HEK293 (cell line): ENCODE measurements around the gene LMNA.
A peak's percentile ranks its signal among the peaks of the same experiment; 100 is the strongest.

Experiments used
- CTCF ChIA-PET: fragments of 350-600 bp; formaldehyde crosslinking; extraction: SDS; loops from one replicate; lab custom pipeline; 2021; ENCODE audit warnings: antibody characterized with exemption; lab: Yijun Ruan, JAX
- POLR2A ChIA-PET: fragments of 300-600 bp; formaldehyde crosslinking; extraction: SDS; loops from one replicate; lab custom pipeline; 2020; ENCODE audit warnings: antibody characterized with exemption, inconsistent platforms; lab: Yijun Ruan, JAX
- H3K27ac ChIP-seq: fragments of 200-500 bp; sonication (Bioruptor generic); 2 replicates; pipeline ENCODE4 v1.5.1; 2014; ENCODE audit warnings: low read depth, low read length, control low read depth, inconsistent platforms; ENCODE audit errors: extremely low read depth
- H3K36me3 ChIP-seq, 2 experiments: fragments of 200-500 bp in 1 of 2; sonication (Bioruptor generic) in 1 of 2; 1 replicate in 1 of 2; 2 replicates in 1 of 2; pipeline ENCODE4 v1.5.1; 2014 to 2017; ENCODE audit warnings: inconsistent platforms in 2 of 2, low read length in 2 of 2; ENCODE audit not compliant: control insufficient read depth in 2 of 2, insufficient read depth in 1 of 2
- H3K4me1 ChIP-seq: fragments of 200-500 bp; sonication (Bioruptor generic); 2 replicates; pipeline ENCODE4 v1.5.1; 2014; ENCODE audit warnings: mild to moderate bottlenecking, low read length, inconsistent platforms; ENCODE audit not compliant: control insufficient read depth, insufficient read depth
- H3K4me3 ChIP-seq: 2 replicates; pipeline ENCODE4 v1.5.1; 2011; ENCODE audit warnings: low read depth, mild to moderate bottlenecking, control low read depth, low read length, moderate library complexity
- H3K9me3 ChIP-seq: fragments of 200-500 bp; sonication (Bioruptor generic); 2 replicates; pipeline ENCODE4 v1.5.1; 2014; ENCODE audit warnings: low read depth, low read length, inconsistent platforms; ENCODE audit not compliant: control insufficient read depth, insufficient read depth
- EGR2 ChIP-seq: fragments of 450-650 bp; formaldehyde crosslinking; IDR thresholded peaks from 2 replicates; pipeline ENCODE4 v1.5.1; 2016; ENCODE audit warnings: low read depth, missing biosample characterization, missing genetic modification characterization
- GLIS1 ChIP-seq: fragments of 450-650 bp; formaldehyde crosslinking; IDR thresholded peaks from 2 replicates; pipeline ENCODE4 v1.5.1; 2016; ENCODE audit warnings: missing biosample characterization, missing genetic modification characterization
- KLF1 ChIP-seq: fragments of 450-650 bp; formaldehyde crosslinking; IDR thresholded peaks from 2 replicates; pipeline ENCODE4 v1.5.1; 2016; ENCODE audit warnings: missing biosample characterization, missing genetic modification characterization
- PRDM1 ChIP-seq: fragments of 450-650 bp; formaldehyde crosslinking; IDR thresholded peaks from 2 replicates; pipeline ENCODE4; 2016; ENCODE audit warnings: missing biosample characterization, missing genetic modification characterization
- ZBTB17 ChIP-seq: fragments of 450-650 bp; formaldehyde crosslinking; IDR thresholded peaks from 2 replicates; pipeline ENCODE4 v1.5.1; 2016; ENCODE audit warnings: missing biosample characterization, missing genetic modification characterization
- ZNF2 ChIP-seq: fragments of 450-650 bp; formaldehyde crosslinking; IDR thresholded peaks from 2 replicates; pipeline ENCODE4 v1.5.1; 2016; ENCODE audit warnings: missing biosample characterization, missing genetic modification characterization
- ZNF292 ChIP-seq: fragments of 450-650 bp; formaldehyde crosslinking; IDR thresholded peaks from 2 replicates; pipeline ENCODE4 v1.5.1; 2016; ENCODE audit warnings: low read depth, missing biosample characterization, missing genetic modification characterization, borderline replicate concordance
- ZNF501 ChIP-seq: fragments of 450-650 bp; formaldehyde crosslinking; IDR thresholded peaks from 2 replicates; pipeline ENCODE4 v1.5.1; 2016; ENCODE audit warnings: missing biosample characterization, missing genetic modification characterization
- ZNF600 ChIP-seq: fragments of 450-650 bp; formaldehyde crosslinking; IDR thresholded peaks from 2 replicates; pipeline ENCODE4 v1.5.1; 2016; ENCODE audit warnings: missing biosample characterization, missing genetic modification characterization
- ZNF621 ChIP-seq: fragments of 450-650 bp; formaldehyde crosslinking; IDR thresholded peaks from 2 replicates; pipeline ENCODE4 v1.5.1; 2017; ENCODE audit warnings: missing biosample characterization, missing genetic modification characterization
- TF ChIP-seq, protein P1 (sequence below): fragments of 450-650 bp; formaldehyde crosslinking; IDR thresholded peaks from 2 replicates; pipeline ENCODE4 v1.5.1; 2016; ENCODE audit warnings: missing biosample characterization, missing genetic modification characterization
- TF ChIP-seq, protein P2 (sequence below): fragments of 450-650 bp; formaldehyde crosslinking; IDR thresholded peaks from 2 replicates; pipeline ENCODE4 v1.5.1; 2016; ENCODE audit warnings: missing biosample characterization, missing genetic modification characterization, borderline replicate concordance

Gene LMNA

DNA sequence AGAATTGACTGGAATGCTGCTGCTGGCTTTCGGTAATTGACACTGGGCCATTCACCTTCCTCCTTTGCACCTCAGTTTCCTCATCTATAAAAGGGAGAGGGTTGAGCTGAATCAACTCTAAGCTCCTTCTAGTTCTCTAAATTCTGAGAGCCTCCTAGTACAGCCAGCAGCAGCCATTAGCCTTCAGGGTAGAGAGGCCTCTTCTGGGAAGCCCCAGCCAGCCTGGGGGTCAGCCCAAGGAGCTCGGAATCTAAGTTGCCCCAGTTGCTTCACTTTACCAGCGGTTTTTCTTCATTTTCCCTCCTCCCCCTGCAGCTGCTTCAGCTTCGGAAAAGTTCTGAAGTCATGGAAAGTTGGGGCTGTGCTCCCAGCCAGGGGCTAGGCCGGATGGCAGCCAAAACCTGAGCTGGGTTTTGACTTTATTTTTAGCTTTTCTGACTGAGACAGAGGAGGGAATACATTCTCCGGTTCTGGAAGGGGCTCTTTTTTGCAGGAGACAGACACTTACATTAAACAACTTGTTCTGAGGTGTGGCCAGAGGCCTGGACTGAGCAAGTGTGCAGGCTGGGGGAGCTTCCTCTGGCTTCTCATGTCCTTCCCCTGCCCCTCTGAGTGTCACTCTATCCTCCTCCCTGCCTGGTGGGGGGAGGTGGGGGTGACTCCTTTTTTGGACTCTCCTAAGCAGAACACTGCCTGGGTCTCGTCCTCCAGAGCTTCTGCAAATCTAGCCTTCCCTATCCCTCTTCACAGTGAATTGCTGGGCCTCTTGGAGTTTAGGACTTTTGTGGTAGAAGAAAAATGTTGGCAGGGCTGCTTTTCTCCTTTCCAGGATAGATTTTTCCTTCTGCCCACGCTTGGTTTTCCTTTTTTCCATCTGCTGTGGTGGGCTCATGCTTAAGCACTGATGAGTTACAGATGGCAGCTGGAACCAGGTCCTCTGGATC, 14.4 kb downstream of the LMNA start:
- CTCF ChIA-PET, result interaction anchor here (0.6 to 25.6 kb wide), 21 partner anchors 8 to 313 kb away, joined by 3 to 1029 read pairs (median 5); partner anchors contain the start of genes KHDC4, LMNA, RAB25 and SSR2
- peaks cover 13% of the 10 kb centered on the region for H3K4me1 ChIP-seq
- H3K4me3 ChIP-seq, result no peak overlapping the region
- no peak overlapping the region; the same call in 1 of the 2 replicates for H3K27ac ChIP-seq
- TF ChIP-seq GLIS1 (tag by site-specific recombination), result peak; percentile 16; the same call in 1 of the 2 replicates
- 0 out of 2 replicates have a peak, but pooled peaks have one; percentile 11 for TF ChIP-seq PRDM1 (tag by site-specific recombination)
- TF ChIP-seq, protein P1, sequence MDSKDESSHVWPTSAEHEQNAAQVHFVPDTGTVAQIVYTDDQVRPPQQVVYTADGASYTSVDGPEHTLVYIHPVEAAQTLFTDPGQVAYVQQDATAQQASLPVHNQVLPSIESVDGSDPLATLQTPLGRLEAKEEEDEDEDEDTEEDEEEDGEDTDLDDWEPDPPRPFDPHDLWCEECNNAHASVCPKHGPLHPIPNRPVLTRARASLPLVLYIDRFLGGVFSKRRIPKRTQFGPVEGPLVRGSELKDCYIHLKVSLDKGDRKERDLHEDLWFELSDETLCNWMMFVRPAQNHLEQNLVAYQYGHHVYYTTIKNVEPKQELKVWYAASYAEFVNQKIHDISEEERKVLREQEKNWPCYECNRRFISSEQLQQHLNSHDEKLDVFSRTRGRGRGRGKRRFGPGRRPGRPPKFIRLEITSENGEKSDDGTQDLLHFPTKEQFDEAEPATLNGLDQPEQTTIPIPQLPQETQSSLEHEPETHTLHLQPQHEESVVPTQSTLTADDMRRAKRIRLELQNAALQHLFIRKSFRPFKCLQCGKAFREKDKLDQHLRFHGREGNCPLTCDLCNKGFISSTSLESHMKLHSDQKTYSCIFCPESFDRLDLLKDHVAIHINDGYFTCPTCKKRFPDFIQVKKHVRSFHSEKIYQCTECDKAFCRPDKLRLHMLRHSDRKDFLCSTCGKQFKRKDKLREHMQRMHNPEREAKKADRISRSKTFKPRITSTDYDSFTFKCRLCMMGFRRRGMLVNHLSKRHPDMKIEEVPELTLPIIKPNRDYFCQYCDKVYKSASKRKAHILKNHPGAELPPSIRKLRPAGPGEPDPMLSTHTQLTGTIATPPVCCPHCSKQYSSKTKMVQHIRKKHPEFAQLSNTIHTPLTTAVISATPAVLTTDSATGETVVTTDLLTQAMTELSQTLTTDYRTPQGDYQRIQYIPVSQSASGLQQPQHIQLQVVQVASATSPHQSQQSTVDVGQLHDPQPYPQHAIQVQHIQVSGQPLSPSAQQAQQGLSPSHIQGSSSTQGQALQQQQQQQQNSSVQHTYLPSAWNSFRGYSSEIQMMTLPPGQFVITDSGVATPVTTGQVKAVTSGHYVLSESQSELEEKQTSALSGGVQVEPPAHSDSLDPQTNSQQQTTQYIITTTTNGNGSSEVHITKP (tag by site-specific recombination), result peak; percentile 68
- TF ChIP-seq ZBTB17 (tag by site-specific recombination), result peak; percentile 27; the same call in 1 of the 2 replicates
- TF ChIP-seq, protein P2, sequence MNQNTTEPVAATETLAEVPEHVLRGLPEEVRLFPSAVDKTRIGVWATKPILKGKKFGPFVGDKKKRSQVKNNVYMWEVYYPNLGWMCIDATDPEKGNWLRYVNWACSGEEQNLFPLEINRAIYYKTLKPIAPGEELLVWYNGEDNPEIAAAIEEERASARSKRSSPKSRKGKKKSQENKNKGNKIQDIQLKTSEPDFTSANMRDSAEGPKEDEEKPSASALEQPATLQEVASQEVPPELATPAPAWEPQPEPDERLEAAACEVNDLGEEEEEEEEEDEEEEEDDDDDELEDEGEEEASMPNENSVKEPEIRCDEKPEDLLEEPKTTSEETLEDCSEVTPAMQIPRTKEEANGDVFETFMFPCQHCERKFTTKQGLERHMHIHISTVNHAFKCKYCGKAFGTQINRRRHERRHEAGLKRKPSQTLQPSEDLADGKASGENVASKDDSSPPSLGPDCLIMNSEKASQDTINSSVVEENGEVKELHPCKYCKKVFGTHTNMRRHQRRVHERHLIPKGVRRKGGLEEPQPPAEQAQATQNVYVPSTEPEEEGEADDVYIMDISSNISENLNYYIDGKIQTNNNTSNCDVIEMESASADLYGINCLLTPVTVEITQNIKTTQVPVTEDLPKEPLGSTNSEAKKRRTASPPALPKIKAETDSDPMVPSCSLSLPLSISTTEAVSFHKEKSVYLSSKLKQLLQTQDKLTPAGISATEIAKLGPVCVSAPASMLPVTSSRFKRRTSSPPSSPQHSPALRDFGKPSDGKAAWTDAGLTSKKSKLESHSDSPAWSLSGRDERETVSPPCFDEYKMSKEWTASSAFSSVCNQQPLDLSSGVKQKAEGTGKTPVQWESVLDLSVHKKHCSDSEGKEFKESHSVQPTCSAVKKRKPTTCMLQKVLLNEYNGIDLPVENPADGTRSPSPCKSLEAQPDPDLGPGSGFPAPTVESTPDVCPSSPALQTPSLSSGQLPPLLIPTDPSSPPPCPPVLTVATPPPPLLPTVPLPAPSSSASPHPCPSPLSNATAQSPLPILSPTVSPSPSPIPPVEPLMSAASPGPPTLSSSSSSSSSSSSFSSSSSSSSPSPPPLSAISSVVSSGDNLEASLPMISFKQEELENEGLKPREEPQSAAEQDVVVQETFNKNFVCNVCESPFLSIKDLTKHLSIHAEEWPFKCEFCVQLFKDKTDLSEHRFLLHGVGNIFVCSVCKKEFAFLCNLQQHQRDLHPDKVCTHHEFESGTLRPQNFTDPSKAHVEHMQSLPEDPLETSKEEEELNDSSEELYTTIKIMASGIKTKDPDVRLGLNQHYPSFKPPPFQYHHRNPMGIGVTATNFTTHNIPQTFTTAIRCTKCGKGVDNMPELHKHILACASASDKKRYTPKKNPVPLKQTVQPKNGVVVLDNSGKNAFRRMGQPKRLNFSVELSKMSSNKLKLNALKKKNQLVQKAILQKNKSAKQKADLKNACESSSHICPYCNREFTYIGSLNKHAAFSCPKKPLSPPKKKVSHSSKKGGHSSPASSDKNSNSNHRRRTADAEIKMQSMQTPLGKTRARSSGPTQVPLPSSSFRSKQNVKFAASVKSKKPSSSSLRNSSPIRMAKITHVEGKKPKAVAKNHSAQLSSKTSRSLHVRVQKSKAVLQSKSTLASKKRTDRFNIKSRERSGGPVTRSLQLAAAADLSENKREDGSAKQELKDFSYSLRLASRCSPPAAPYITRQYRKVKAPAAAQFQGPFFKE (tag by site-specific recombination), result no peak
- TF ChIP-seq ZNF600 (tag by site-specific recombination), result peak; percentile 47; the same call in 1 of the 2 replicates
- no peak for TF ChIP-seq EGR2
- TF ChIP-seq, all 188 proteins: peak for 5
- POLR2A ChIA-PET, result interaction anchor here (0.5 to 5.8 kb wide), 8 partner anchors 10 to 84 kb away, joined by 3 to 61 read pairs (median 7); partner anchors contain the start of genes LMNA, PMF1 and SLC25A44
- H3K36me3 ChIP-seq, result peaks cover 14 to 29% of the 10 kb centered on the region in 2 experiments; a peak in 2 of 3 replicates
- no peaks in the 10 kb centered on the region for H3K9me3 ChIP-seq

DNA sequence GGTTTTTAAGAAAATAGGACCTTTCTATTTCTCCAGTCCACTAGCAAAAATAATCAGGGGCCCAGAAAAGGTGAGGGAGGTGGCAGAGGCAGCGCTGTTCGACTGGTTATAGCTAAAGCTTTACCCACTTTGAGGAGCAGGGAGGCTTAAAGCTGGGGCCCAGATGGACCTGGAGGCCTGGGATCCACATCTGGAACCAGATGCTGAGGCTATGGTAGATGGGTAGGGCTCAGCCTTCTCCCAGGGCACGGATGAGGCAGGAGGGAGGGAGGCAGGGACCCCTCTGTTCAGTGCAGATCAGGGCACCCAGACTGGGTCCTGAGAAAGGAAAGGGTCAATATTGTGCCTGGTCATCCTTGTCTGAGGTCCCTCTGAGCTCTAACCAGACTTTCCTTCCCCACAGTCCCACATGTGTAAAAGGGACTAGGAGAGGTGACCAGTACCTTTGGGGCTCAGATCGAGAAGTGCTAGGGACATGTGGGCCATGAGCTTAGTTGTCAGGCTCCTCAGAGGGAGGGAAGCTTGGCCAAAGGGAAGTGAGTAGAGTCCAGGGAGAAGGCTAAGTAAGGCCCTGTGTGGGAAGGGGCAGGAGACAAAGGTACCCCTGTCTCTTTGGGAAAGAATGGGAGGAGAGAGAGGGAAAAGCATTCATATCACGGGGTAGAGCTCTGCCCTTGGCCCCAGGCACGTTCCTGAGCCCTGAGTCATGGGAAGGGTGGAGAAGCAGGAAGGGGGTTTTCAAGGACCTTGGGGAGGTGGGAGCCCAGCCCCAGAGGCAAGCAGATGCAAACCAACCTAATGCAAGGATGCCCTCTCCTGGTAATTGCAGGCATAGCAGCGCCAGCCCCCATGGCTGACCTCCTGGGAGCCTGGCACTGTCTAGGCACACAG, 15.4 kb downstream of the LMNA start:
- POLR2A ChIA-PET, result interaction anchor here (0.6 to 5.8 kb wide), 13 partner anchors 10 to 152 kb away, joined by 3 to 61 read pairs (median 5); partner anchors contain the start of genes ARHGEF2, LMNA and PMF1
- Histone ChIP-seq H3K4me1 (peaks cover 7% of the 10 kb centered on the region), H3K9me3 (no peaks in the 10 kb centered on the region), H3K4me3 (no peak overlapping the region), H3K27ac (peak overlapping the region; percentile 21), H3K36me3 (peaks cover 14 to 39% of the 10 kb centered on the region in 2 experiments; a peak in 2 of 3 replicates)
- CTCF ChIA-PET, result interaction anchor here (0.6 to 25.6 kb wide), 40 partner anchors 9 to 1068 kb away, joined by 3 to 1029 read pairs (median 4); partner anchors contain the start of genes KHDC4, LMNA, MEX3A and RAB25
- TF ChIP-seq ZNF621, result no peak
- peak; percentile 81 for TF ChIP-seq ZNF2 (tag by site-specific recombination)
- TF ChIP-seq, protein P2 (tag by site-specific recombination), result no peak
- TF ChIP-seq ZBTB17 (tag by site-specific recombination), result peak; percentile 84
- no peak for TF ChIP-seq ZNF292
- peak; percentile 90 for TF ChIP-seq KLF1 (tag by site-specific recombination)
- TF ChIP-seq ZNF501 (tag by site-specific recombination), result peak; percentile 81; the same call in 1 of the 2 replicates
